Left lung (tissue), 10 donors: ENCODE results near the gene CCM2L. TPM values are rescaled to one million over a fixed set of nuclear protein-coding genes. Genes with fewer than 3 reads are reported as not detected.

Experiments
- ATAC-seq: fragments of 200-7000 bp; cut with Tn5 transposase; one replicate; pipeline ENCODE4 v1.9.1; 2020; ENCODE audit warnings: moderate library complexity
- DNase-seq, 4 donors: peaks; one replicate each; pipeline ENCODE4 v3.0.0-alpha.2; 2013 to 2020
- H3K27ac ChIP-seq, 2 donors: fragments of 200-600 bp; sonication (generic) in 1 of 2; one replicate each; pipeline versions ENCODE4 v1.5.0 to v1.8.0; 2020 to 2021
- H3K27me3 ChIP-seq, 2 donors: fragments of 200-600 bp; sonication (generic) in 1 of 2; one replicate each; pipeline versions ENCODE4 v1.5.0 to v1.8.0; 2020 to 2021
- H3K36me3 ChIP-seq, 2 donors: fragments of 200-600 bp; sonication (generic) in 1 of 2; one replicate each; pipeline versions ENCODE4 v1.5.0 to v1.8.0; 2020 to 2021
- H3K4me1 ChIP-seq, 2 donors: fragments of 200-600 bp; one replicate each; pipeline ENCODE4 v1.8.0; 2021
- H3K4me3 ChIP-seq, 2 donors: fragments of 200-600 bp; sonication (generic) in 1 of 2; one replicate each; pipeline versions ENCODE4 v1.5.0 to v1.8.0; 2020 to 2021; ENCODE audit warnings: mild to moderate bottlenecking in 1 of 2
- H3K9me3 ChIP-seq, 2 donors: fragments of 200-600 bp; sonication (generic) in 1 of 2; one replicate each; pipeline versions ENCODE4 v1.5.0 to v1.8.0; 2020 to 2021
- intact Hi-C, 2 donors: fragments of 100-400 bp; cut with DNase I; formaldehyde crosslinking; loops; one replicate each; pipeline versions ENCODE4 v1.11.2 to v1.14.2; 2022
- polyA plus RNA-seq, 6 donors: library from polyadenylated mRNA; unstranded; fragments of 120-200 nt; gene quantifications; one replicate each; pipeline ENCODE4 v1.2.1, GENCODE V29; 2013; ENCODE audit not compliant: insufficient read length in 6 of 6
- total RNA-seq, 2 donors: library from RNA; stranded (reverse); fragmentation: NEBNext Ultra II Directional; extraction: Animal tissue kit (Norgen Biotek cat#: 25700); gene quantifications; one replicate each; pipeline ENCODE4 v1.2.1, GENCODE V29; 2021
- TF ChIP-seq, protein P1 (sequence below), 2 donors: fragments of 200-600 bp; sonication (generic) in 1 of 2; IDR thresholded peaks; one replicate each; pipeline versions ENCODE4 v1.5.0 to v1.8.0; 2021; ENCODE audit warnings: antibody characterized with exemption in 2 of 2
- donor health status: DM: no; HTN: yes; CAD: no.
- donor health status: DM: no; HTN: no; CAD: no.

CCM2L gene
- total and polyA plus RNA-seq, 8 donors = 6.8 to 16.5 (median 13.1) TPM

DNA sequence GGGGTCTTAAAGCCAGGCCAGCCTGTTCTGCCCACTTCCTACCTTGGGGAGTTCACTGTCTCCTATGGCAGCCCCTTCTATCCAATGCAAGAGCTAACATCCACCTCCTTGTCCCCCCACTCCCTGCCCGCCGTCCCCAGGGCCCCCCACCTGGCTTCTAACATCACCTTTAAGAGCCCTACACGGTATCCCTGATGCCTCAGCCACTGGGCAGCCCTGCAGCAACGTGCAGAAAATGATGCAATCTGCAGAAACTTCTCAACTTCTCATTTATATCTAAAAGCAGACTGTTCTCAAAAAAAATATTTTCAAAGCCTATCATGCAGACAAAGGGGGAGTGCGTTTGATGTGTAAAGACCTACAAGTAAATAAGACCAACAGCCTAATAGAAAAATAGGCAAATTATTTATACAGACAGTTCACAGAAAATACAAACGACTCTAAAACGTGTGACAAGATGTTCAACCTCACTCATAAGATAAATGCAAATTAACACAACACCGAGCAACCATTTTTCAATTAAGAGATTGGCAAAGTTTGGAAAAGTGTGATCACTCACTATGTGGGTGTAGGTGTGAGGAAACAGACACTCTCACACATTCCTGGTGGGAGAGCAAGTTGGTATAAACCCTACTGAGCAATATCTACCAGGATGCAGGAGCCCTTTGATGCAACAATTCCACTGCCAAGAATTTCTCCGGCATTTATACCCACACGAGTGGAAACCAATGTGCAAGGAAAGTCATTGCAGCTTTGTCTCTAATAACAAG is 26.7 kb downstream of the CCM2L start:
- no peaks in the 10 kb centered on the region for H3K36me3 ChIP-seq
- no peaks in the 10 kb centered on the region for H3K9me3 ChIP-seq
- peak overlapping the region in 1 of 2 donors; percentile 87 for H3K27ac ChIP-seq
- no peak for ATAC-seq
- TF ChIP-seq, protein P1, sequence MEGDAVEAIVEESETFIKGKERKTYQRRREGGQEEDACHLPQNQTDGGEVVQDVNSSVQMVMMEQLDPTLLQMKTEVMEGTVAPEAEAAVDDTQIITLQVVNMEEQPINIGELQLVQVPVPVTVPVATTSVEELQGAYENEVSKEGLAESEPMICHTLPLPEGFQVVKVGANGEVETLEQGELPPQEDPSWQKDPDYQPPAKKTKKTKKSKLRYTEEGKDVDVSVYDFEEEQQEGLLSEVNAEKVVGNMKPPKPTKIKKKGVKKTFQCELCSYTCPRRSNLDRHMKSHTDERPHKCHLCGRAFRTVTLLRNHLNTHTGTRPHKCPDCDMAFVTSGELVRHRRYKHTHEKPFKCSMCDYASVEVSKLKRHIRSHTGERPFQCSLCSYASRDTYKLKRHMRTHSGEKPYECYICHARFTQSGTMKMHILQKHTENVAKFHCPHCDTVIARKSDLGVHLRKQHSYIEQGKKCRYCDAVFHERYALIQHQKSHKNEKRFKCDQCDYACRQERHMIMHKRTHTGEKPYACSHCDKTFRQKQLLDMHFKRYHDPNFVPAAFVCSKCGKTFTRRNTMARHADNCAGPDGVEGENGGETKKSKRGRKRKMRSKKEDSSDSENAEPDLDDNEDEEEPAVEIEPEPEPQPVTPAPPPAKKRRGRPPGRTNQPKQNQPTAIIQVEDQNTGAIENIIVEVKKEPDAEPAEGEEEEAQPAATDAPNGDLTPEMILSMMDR (IDR thresholded peaks at IDR 0.05) = no peak
- H3K27me3 ChIP-seq = peaks cover 3 to 32% of the 10 kb centered on the region in 2 donors
- DNase-seq = peak in 1 of 4 donors; percentile 74
- no peak overlapping the region for H3K4me3 ChIP-seq
- intact Hi-C loops = no loop called here
- peaks cover 0 to 88% of the 10 kb centered on the region in 2 donors for H3K4me1 ChIP-seq

DNA sequence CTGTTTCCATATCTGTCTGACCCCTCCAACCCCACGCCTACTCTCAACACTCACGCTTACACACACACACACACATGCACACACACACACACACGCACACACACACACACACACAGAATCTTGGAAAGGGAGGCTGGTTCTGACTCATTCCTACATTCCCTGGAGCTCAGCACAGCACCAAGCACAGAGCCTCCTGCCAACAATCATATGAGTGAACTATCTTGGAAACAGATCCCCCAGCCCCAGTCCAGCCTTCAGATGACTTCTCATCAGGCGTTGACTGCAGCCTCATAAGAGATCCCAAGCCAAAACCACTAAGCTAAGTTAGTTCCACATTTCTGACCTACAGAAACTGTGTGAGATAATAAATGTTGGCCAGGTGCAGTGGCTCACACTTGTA is 27.7 kb downstream of the CCM2L start:
- Histone ChIP-seq H3K27me3 (peaks cover 3 to 32% of the 10 kb centered on the region in 2 donors), H3K4me1 (peaks cover 0 to 87% of the 10 kb centered on the region in 2 donors), H3K27ac (peak overlapping the region in 1 of 2 donors; percentile 94), H3K4me3 (no peak overlapping the region), H3K36me3 (no peaks in the 10 kb centered on the region), H3K9me3 (no peaks in the 10 kb centered on the region)
- DNase-seq (no peak), ATAC-seq (no peak)
- intact Hi-C loops = no loop called here
- TF ChIP-seq, protein P1 (IDR thresholded peaks at IDR 0.05) = no peak

DNA sequence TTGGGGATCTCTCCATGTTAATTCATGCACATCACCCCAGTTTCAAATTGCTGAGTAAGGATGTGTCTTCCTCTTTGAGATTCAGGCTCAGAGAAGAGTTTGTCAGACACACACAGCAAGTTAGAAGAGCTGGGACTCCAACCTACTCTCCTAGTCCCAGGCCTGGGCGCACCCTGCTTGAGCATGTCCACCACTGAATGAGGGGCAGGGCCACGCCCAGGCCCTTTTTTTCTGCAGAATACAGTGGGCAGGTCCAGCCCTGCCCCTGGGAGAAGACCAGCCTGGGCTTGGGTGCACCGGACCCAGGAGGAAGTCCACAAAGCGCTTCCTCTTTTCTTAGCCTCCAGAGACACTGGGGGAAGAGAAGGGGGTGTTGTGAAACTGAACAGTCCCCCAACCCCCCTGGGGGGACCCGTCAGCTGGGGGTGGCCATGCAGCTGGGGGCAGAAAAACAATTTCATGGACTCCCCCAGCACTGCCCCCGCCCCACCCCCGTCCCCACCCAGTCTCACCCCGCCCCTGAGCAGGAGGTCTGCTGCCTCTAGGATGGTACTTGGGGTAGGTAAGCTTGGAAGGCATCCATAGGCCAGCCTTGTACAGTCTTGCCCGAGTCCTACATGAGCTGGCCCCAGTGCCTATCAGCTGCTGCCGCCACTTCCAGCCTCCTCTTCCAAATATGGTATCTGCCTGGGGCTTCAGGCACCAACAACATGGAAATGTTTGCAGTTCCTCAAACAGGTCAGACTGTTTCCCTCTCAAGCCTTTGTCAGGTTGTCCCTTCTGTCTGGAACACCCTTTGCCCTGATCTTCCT is 30.1 kb downstream of the CCM2L start:
- peak; percentile 86 for ATAC-seq
- TF ChIP-seq, protein P1 (IDR thresholded peaks at IDR 0.05) = no peak
- intact Hi-C loops = no loop called here
- Histone ChIP-seq H3K27me3 (peaks cover 0 to 16% of the 10 kb centered on the region in 2 donors), H3K4me3 (no peak overlapping the region), H3K4me1 (peaks cover 0 to 72% of the 10 kb centered on the region in 2 donors), H3K36me3 (no peaks in the 10 kb centered on the region), H3K27ac (peak overlapping the region; percentile 13 to 94), H3K9me3 (no peaks in the 10 kb centered on the region)
- DNase-seq = peak in 2 of 4 donors; percentile 77 to 93

DNA sequence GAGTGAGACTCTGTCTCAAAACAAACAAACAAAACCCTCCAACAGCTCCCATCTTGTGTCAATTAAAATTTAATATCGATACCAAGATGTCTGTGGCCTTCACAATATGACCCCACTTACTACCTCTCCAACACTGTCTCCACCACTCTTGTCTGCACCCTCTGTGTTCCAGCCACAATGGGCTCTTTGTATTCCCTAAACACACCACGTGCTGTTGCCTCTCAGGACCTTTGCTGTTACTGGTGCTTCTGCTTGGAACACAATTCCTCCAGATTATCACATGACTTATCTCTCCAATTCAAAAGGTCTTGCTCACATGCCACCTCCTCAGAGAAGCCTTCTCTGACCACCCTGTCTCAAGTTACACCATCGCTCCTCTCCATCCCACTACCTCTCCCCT is 35.8 kb downstream of the CCM2L start:
- intact Hi-C loops = no loop called here
- H3K9me3 ChIP-seq = no peaks in the 10 kb centered on the region
- H3K4me3 ChIP-seq = no peak overlapping the region
- no peak overlapping the region for H3K27ac ChIP-seq
- H3K36me3 ChIP-seq = no peaks in the 10 kb centered on the region
- peaks cover 3 to 17% of the 10 kb centered on the region in 2 donors for H3K27me3 ChIP-seq
- H3K4me1 ChIP-seq = peaks cover 0 to 39% of the 10 kb centered on the region in 2 donors
- no peak for ATAC-seq
- DNase-seq = no peak
- TF ChIP-seq, protein P1 (IDR thresholded peaks at IDR 0.05) = no peak

DNA sequence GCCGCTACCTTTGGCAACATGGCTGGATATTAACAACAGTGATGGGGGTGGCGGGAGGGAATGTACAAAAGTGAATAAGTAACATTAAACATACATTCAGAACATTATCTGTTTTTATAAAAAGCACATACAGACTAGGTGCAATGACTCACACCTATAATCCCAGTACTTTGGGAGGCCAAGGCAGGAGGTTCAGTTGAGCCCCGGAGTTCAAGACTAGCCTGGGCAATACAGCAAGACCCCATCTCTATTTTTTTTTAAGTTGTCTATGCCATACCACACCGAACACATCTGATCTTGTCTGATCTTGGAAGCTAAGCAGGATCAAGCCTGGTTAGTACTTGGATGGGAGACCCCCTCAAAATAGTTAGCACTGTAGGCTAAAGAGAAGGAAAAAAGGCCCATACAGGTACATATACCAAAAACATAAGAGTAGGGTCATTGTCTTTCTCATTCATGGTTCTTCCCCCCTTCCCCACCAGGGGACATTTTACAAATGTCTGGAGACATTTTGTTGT is 40.1 kb downstream of the CCM2L start:
- Histone ChIP-seq H3K36me3 (peaks cover 0 to 7% of the 10 kb centered on the region in 2 donors), H3K9me3 (no peaks in the 10 kb centered on the region), H3K27me3 (peaks cover 30 to 59% of the 10 kb centered on the region in 2 donors), H3K4me3 (no peak overlapping the region), H3K4me1 (peaks cover 0 to 36% of the 10 kb centered on the region in 2 donors), H3K27ac (peak overlapping the region in 1 of 2 donors; percentile 97)
- TF ChIP-seq, protein P1 (IDR thresholded peaks at IDR 0.05) = no peak
- DNase-seq (no peak), ATAC-seq (no peak)
- intact Hi-C loops = no loop called here
